Retinal pigment epithelial cell (primary cell): ENCODE results near the gene TNS3.

ENCODE experiments used
- DNase-seq: peaks from one replicate; pipeline ENCODE4 v3.0.0-alpha.2; 2010; ENCODE audit warnings: low read depth
- H3K4me3 ChIP-seq: 2 replicates; pipeline ENCODE4 v1.5.1; 2011; ENCODE audit warnings: mild to moderate bottlenecking, low read length, control low read depth, moderate library complexity
- CTCF ChIP-seq: conservative IDR thresholded peaks from 2 replicates; pipeline ENCODE4 v1.5.1; 2011; ENCODE audit warnings: low read depth, low read length, control low read depth, inconsistent platforms

TNS3 gene

GRCh38 chr7:47241112-47242065 is 340.5 kb downstream of the TNS3 start:
- no peak for DNase-seq
- TF ChIP-seq CTCF = no peak

GRCh38 chr7:47239931-47240421 is 341.9 kb downstream of the TNS3 start:
- TF ChIP-seq CTCF = no peak
- no peak for DNase-seq
- H3K4me3 ChIP-seq = no peak overlapping the region

More at GRCh38 chr7:47241112-47242065, 340.5 kb downstream of the TNS3 start:
- H3K4me3 ChIP-seq = no peak overlapping the region

- no peak for TF ChIP-seq CTCF
- no peak for DNase-seq
- H3K4me3 ChIP-seq = no peak overlapping the region
Observed at GRCh38 chr7:47239034-47239433, 342.9 kb downstream of the TNS3 start.

DNA sequence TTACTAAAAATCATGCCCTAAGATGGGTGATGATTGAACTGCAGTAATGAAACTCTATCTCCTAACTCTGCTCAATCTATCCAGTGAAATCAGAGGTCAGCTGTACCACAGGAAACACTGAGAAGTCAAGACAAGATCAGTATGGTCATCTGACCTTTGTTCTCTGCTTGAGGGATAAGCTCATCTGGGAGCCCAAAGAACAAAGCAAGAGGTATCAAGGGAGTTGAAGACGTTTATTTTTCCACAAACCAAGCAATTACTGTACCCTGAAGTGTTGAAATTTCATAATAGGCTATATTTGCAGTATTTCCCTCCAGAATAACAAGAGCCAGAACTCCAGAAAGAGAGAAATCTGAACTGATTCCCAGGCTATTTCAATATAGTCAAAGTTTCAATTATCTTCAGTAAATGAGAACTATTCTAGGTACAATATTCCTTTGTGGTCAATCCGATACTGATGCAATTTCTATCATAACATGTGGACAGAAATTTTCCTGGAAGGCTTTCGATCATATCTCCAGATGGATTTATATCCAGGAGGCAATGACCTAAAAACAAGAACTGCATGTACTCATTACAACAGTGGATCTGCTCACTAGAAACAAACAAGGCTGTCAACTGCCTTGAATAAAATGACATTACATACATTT is 345.3 kb downstream of the TNS3 start:
- no peak for DNase-seq
- TF ChIP-seq CTCF = no peak
- H3K4me3 ChIP-seq = no peak overlapping the region

GRCh38 chr7:47233996-47234395 is 347.9 kb downstream of the TNS3 start:
- DNase-seq = no peak
- TF ChIP-seq CTCF = no peak
- H3K4me3 ChIP-seq = no peak overlapping the region

DNA sequence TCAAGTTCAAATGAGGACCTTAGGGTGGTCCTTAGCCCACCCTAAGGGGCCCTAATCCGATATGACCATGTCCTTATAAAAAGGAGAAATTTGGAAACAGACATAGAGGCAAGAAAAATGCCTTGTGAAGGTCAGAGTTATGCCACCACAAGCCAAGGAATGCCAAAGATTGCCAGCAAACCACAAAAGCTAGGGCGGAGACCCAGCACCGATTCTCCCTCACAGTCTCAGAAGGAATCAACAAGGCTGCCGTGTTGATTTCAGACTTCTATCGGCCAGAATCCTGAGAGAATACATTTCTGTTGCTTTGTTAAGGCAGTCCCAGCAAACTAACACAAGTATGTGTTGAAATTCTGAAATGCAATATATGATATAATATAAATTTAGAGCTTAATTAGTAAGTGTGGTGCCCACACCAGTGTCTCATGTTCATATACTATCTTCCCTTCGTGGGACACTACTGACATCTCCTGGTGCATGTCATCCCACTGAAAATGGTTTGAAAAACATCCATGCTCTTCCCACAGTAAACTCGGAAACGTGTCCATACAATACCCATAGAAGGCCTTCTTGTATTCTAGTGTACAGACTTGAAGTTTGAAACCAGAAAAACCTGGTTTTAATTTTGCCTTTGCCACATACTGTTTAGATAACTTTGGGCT is 349.0 kb downstream of the TNS3 start:
- H3K4me3 ChIP-seq = no peak overlapping the region
- TF ChIP-seq CTCF = no peak
- no peak for DNase-seq
